Progenitor cell of endocrine pancreas (in vitro differentiated cells): ENCODE measurements around the gene HAND1. TPM values are rescaled to one million over a fixed set of nuclear protein-coding genes. Genes with fewer than 3 reads are reported as not detected.

ENCODE experiments used
- DNase-seq: peaks from one replicate; pipeline ENCODE4 v3.0.0; 2021; ENCODE audit warnings: low spot score; ENCODE audit not compliant: unreplicated experiment
- H3K27ac Mint-ChIP-seq: 2 replicates; pipeline ENCODE4 v1.8.0; 2021; ENCODE audit warnings: mild to moderate bottlenecking, moderate library complexity, mixed read lengths
- H3K27me3 Mint-ChIP-seq: 2 replicates; pipeline ENCODE4 v1.8.0; 2021; ENCODE audit warnings: mixed read lengths
- H3K36me3 Mint-ChIP-seq: 2 replicates; pipeline ENCODE4 v1.8.0; 2022; ENCODE audit warnings: mixed read lengths; ENCODE audit not compliant: insufficient read depth
- H3K4me1 Mint-ChIP-seq: 2 replicates; pipeline ENCODE4 v1.8.0; 2021; ENCODE audit warnings: low read depth, mixed read lengths
- H3K4me3 Mint-ChIP-seq: 2 replicates; pipeline ENCODE4 v1.8.0; 2021; ENCODE audit warnings: low read depth, mild to moderate bottlenecking, moderate library complexity, mixed read lengths
- H3K9me3 Mint-ChIP-seq: 2 replicates; pipeline ENCODE4 v1.8.0; 2021; ENCODE audit warnings: low read depth, mixed read lengths
- CTCF ChIP-seq: fragments of 200-600 bp; sonication (generic); IDR thresholded peaks from one replicate; pipeline ENCODE4 v1.5.0; 2021; ENCODE audit warnings: antibody characterized with exemption, mild to moderate bottlenecking; ENCODE audit not compliant: unreplicated experiment
- total RNA-seq: library from RNA; stranded (reverse); gene quantifications from 2 replicates; pipeline ENCODE4 v1.2.1, GENCODE V29; 2021

HAND1 gene
- total RNA-seq, 1 donor from 2014 or later = 0.48 TPM

- Mint-ChIP-seq H3K36me3 (peaks cover 18% of the 10 kb centered on the region), H3K27ac (no peak overlapping the region), H3K9me3 (no peaks in the 10 kb centered on the region), H3K4me1 (no peaks in the 10 kb centered on the region), H3K4me3 (no peak overlapping the region), H3K27me3 (no peaks in the 10 kb centered on the region)
- DNase-seq = no peak
- TF ChIP-seq CTCF = no peak
Measured at GRCh38 chr5:154459015-154459414, 19.0 kb downstream of the HAND1 start.

GRCh38 chr5:154456540-154456939 is 21.5 kb downstream of the HAND1 start:
- no peak for TF ChIP-seq CTCF
- no peak overlapping the region for H3K27ac Mint-ChIP-seq
- H3K36me3 Mint-ChIP-seq = peaks cover 26% of the 10 kb centered on the region
- H3K27me3 Mint-ChIP-seq = no peaks in the 10 kb centered on the region
- no peaks in the 10 kb centered on the region for H3K9me3 Mint-ChIP-seq
- no peak overlapping the region for H3K4me3 Mint-ChIP-seq
- peaks cover 3% of the 10 kb centered on the region for H3K4me1 Mint-ChIP-seq
- no peak for DNase-seq

- no peaks in the 10 kb centered on the region for H3K9me3 Mint-ChIP-seq
- no peak overlapping the region for H3K27ac Mint-ChIP-seq
- no peaks in the 10 kb centered on the region for H3K27me3 Mint-ChIP-seq
Measured at GRCh38 chr5:154455585-154455984, 22.4 kb downstream of the HAND1 start.

GRCh38 chr5:154451957-154452356 is 26.1 kb downstream of the HAND1 start:
- H3K4me1 Mint-ChIP-seq = peaks cover 11% of the 10 kb centered on the region
- H3K9me3 Mint-ChIP-seq = no peaks in the 10 kb centered on the region
- H3K27ac Mint-ChIP-seq = no peak overlapping the region
- peaks cover 25% of the 10 kb centered on the region for H3K36me3 Mint-ChIP-seq
- DNase-seq = no peak
- no peaks in the 10 kb centered on the region for H3K27me3 Mint-ChIP-seq
- H3K4me3 Mint-ChIP-seq = no peak overlapping the region
- no peak for TF ChIP-seq CTCF

More at GRCh38 chr5:154455585-154455984, 22.4 kb downstream of the HAND1 start:
- DNase-seq = no peak
- H3K4me1 Mint-ChIP-seq = peaks cover 3% of the 10 kb centered on the region
- TF ChIP-seq CTCF = no peak
- H3K36me3 Mint-ChIP-seq = peaks cover 29% of the 10 kb centered on the region
- H3K4me3 Mint-ChIP-seq = no peak overlapping the region

GRCh38 chr5:154449786-154450185 is 28.2 kb downstream of the HAND1 start:
- DNase-seq = no peak
- Mint-ChIP-seq H3K4me1 (peaks cover 20% of the 10 kb centered on the region), H3K9me3 (no peaks in the 10 kb centered on the region), H3K27me3 (no peaks in the 10 kb centered on the region), H3K4me3 (no peak overlapping the region), H3K27ac (no peak overlapping the region), H3K36me3 (peaks cover 14% of the 10 kb centered on the region)
- TF ChIP-seq CTCF = no peak
